Tongue (tissue), 2 donors: ENCODE data around the gene LAG3. TPM values are rescaled to one million over a fixed set of nuclear protein-coding genes. Genes with fewer than 3 reads are reported as not detected.

ENCODE experiments used
- DNase-seq: peaks from one replicate; pipeline ENCODE4 v3.0.0-alpha.2; 2015
- total RNA-seq: library from RNA; depleted of rRNA; stranded (reverse); fragments of >200 nt; gene quantifications from one replicate; pipeline ENCODE4 v1.2.3, GENCODE V29; 2014

LAG3 gene
- total RNA-seq, 1 donor from 2014 or later, result not detected

- DNase-seq, result no peak
These were observed 18.3 kb downstream of the LAG3 start for GRCh38 chr12:6790496-6791150.

- no peak for DNase-seq
These were observed 19.7 kb downstream of the LAG3 start for GRCh38 chr12:6791931-6792520.

GRCh38 chr12:6792522-6793201 is 20.3 kb downstream of the LAG3 start:
- DNase-seq, result peak; percentile 48

- no peak for DNase-seq
These were observed 22.8 kb downstream of the LAG3 start for GRCh38 chr12:6795088-6795487.

GRCh38 chr12:6796576-6796975 is 24.3 kb downstream of the LAG3 start:
- DNase-seq, result no peak

- no peak for DNase-seq
These were observed 26.8 kb downstream of the LAG3 start for GRCh38 chr12:6799147-6799546.

GRCh38 chr12:6807170-6807569 is 34.9 kb downstream of the LAG3 start:
- no peak for DNase-seq

- DNase-seq, result no peak
These were observed 36.7 kb downstream of the LAG3 start for GRCh38 chr12:6809056-6809455.

GRCh38 chr12:6810758-6811157 is 38.4 kb downstream of the LAG3 start:
- no peak for DNase-seq

GRCh38 chr12:6813363-6813762 is 41.0 kb downstream of the LAG3 start:
- no peak for DNase-seq

- DNase-seq, result no peak
These were observed 44.3 kb downstream of the LAG3 start for GRCh38 chr12:6816598-6816997.

- DNase-seq, result no peak
These were observed 44.8 kb downstream of the LAG3 start for GRCh38 chr12:6817098-6817497.

- no peak for DNase-seq
These were observed 45.4 kb downstream of the LAG3 start for GRCh38 chr12:6817662-6818157.

- no peak for DNase-seq
These were observed 45.9 kb downstream of the LAG3 start for GRCh38 chr12:6818222-6818621.

GRCh38 chr12:6818645-6819044 is 46.3 kb downstream of the LAG3 start:
- DNase-seq, result no peak

- no peak for DNase-seq
These were observed 47.0 kb downstream of the LAG3 start for GRCh38 chr12:6819106-6820030.

GRCh38 chr12:6820166-6820565 is 47.8 kb downstream of the LAG3 start:
- no peak for DNase-seq

- DNase-seq, result peak; percentile 83
These were observed 49.5 kb downstream of the LAG3 start, which contains the start of gene GPR162 for GRCh38 chr12:6821591-6822425. TSS of gene GPR162 (plus strand) at chr12:6821821. CDS start at chr12:6823899, 2,078 bp downstream.

GRCh38 chr12:6822426-6823135 is 50.3 kb downstream of the LAG3 start:
- DNase-seq, result no peak
